HG03521 (cell line): ENCODE data around the gene MBD3L2B.
"Not testable (repeated sequence)": the region's sequence is repeated elsewhere in the genome, so short reads cannot be mapped to it uniquely, and the experiment has no call there.

Experiments
- ATAC-seq: cut with Tn5 transposase; IDR thresholded peaks from one replicate; pipeline ENCODE4 v1.9.1; 2021; ENCODE audit warnings: mild to moderate bottlenecking, moderate library complexity; ENCODE audit not compliant: unreplicated experiment

The MBD3L2B gene

GRCh38 chr19:7021331-7021730, at the start of gene MBD3L2B:
Gene MBD3L2B, minus strand, starts transcription at chr19:7021431. Its CDS starts 34 bp downstream, at chr19:7021397.
- ATAC-seq: not testable (repeated sequence)

- ATAC-seq: no peak
Measured at GRCh38 chr19:7069904-7070226, 48.6 kb upstream of the MBD3L2B start.

- peak; percentile 93 for ATAC-seq
Measured at GRCh38 chr19:7069042-7069903, 48.0 kb upstream of the MBD3L2B start, which contains the start of gene ZNF557. Gene ZNF557, plus strand, starts transcription at chr19:7069703. Its CDS starts 5,372 bp downstream, at chr19:7075075.

DNA sequence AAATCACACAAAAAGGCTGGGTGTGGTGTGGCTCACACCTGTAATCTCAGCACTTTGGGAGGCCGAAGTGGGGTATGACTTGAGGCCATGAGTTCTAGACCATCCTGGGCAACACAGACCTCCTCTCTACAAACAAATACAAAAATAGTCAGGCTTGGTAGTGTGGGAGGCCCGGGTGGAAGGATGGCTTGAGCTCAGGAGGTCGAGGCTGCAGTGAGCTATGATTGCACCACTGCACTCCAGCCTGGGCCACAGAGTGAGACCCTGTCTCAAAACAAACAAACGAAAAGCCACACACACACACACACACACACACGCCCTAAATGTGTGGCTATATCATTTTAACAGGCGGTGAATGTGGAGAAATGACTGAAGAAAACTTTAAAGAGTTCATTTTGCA, 47.4 kb upstream of the MBD3L2B start:
- ATAC-seq: no peak

DNA sequence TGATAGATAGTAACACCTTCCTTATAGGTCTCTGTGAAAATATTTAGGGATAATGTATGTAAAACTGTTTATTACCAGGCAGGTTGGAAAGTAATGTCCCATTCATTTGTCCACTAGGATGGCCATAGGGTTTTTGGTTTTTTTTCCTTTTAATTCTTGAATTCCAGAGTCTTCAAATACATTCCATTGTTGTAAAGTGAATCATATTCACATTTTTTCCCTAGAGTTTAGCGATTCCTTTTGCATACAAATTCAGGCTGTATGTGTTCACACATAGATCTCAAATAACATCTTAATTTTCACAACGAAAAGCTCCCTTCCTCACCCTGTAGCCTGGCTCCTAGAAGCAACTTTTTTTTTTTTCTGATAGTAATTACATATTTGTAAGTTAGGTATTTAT, 46.5 kb upstream of the MBD3L2B start:
- no peak for ATAC-seq

DNA sequence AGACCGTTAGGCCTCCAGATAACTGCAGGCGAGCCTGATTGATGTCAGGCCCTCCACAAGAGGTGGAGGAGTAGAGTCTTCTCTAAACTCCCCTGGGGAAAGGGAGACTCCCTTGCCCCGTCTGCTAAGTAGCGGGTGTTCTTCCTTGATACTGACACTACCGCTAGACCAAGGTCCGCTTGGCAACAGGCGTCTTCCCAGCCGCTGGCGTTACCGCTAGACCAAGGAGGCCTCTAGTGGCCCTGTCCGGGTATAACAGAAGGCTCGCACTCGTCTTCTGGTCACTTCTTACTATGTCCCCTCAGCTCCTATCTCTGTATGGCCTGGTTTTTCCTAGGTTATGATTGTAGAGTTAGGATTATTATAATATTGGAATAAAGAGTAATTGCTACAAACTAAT, 45.9 kb upstream of the MBD3L2B start:
- not testable (repeated sequence) for ATAC-seq

DNA sequence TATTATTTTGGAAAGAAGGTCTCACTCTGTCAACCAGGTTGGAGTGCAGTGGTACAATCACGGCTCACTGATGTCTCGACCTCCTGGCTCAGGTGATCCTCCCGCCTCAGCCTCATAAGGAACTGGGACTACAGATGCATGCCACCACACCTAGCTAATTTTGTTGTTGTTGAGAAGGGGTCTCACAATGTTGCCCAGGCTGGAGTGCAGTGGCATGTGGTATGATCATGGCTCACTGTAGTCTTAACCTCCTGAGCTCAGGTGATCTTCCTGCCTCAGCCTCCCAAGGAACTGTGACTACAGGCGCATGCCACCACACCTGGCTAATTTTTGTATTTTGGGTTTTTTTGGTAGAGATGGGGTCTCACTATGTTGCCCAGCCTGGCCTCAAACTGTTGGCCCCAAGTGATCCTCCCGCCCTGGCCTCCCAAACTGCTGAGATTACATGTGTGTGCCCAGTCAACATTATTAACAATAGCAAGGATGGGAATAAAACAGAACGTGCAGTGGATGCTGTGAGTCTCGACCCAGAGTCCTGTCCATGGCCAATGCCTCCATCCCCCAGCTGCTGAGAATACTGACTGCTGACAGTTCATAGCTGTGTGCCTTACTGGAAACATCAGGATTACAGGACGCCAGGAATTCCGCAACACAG, 42.7 kb upstream of the MBD3L2B start:
- no peak for ATAC-seq

DNA sequence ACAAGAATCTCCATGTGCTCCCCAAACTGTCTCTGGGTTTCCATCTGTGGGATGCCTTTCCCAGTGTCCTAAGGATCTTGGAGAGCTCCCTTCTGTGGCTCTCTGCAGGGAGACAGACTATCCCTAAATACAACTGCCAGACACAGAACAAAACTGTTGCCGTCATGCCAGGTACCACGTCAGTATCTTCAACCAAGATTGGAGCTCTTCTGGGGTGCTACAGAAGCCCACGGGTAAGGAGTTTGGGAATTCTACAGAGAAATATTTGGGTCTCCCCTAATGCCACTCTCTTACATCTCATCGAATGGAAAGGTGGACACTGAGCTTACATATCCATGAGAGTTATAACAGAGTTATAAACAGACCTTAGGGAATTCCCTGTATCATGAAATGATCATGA, 42.1 kb upstream of the MBD3L2B start:
- no peak for ATAC-seq

GRCh38 chr19:7059977-7060376, 38.7 kb upstream of the MBD3L2B start:
- ATAC-seq: not testable (repeated sequence)

- ATAC-seq: not testable (repeated sequence)
Measured at GRCh38 chr19:7058576-7058975, 37.3 kb upstream of the MBD3L2B start, which contains the start of gene MBD3L3. Gene MBD3L3, minus strand, starts transcription at chr19:7058676. Its CDS starts 71 bp downstream, at chr19:7058605.

DNA sequence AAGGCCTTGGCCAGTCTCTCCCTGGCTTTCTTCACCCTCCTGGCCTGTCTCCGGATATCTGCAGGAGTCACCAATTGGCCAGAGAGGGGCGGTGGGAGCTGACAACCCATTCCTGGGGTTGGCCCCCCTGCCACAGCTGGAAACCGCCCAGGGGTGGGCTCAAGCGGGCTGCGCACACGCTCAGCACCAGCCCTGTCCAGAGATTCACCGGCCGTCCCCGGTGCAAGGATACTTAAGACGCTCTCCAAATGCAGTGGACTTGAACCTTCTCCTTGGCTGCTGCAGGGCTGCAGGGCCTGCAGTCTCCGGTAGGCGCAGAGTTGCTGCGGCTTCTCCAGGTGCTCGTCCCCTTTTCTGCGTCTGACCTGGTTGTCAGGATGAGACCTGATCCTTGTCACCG, 35.1 kb upstream of the MBD3L2B start:
- ATAC-seq: not testable (repeated sequence)

- ATAC-seq: not testable (repeated sequence)
Measured at GRCh38 chr19:7055679-7056078, 34.4 kb upstream of the MBD3L2B start.

GRCh38 chr19:7054635-7055368, 33.6 kb upstream of the MBD3L2B start:
- ATAC-seq: not testable (repeated sequence)

GRCh38 chr19:7052896-7053295, 31.7 kb upstream of the MBD3L2B start:
- not testable (repeated sequence) for ATAC-seq

GRCh38 chr19:7051421-7051820, 30.2 kb upstream of the MBD3L2B start:
- ATAC-seq: not testable (repeated sequence)

DNA sequence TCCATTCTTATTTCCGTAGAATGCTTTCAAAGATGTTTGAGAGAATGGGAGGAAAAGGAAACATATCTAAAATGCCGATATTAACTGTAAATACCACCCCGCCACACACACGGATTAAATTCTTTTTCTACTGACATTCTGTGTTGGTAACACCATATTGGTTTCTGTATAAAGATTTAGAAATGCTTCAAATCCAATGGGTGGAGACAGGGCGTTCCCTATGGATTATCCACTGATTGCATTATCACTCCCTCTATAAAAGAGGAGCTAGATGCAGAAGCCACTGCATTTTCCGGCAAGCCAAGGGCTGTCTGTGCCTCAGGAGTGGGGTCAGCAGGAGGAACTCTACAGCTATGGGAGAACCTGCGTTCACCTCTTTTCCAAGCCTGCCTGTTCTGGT, 27.8 kb upstream of the MBD3L2B start, which contains the start of gene MBD3L2:
Gene MBD3L2 (plus strand): TSS at position 301 of the 400 bp plus-strand sequence. CDS start 53 bp downstream, at position 354.
- ATAC-seq: not testable (repeated sequence)

- not testable (repeated sequence) for ATAC-seq
Measured at GRCh38 chr19:7041563-7041962, 20.3 kb upstream of the MBD3L2B start.

DNA sequence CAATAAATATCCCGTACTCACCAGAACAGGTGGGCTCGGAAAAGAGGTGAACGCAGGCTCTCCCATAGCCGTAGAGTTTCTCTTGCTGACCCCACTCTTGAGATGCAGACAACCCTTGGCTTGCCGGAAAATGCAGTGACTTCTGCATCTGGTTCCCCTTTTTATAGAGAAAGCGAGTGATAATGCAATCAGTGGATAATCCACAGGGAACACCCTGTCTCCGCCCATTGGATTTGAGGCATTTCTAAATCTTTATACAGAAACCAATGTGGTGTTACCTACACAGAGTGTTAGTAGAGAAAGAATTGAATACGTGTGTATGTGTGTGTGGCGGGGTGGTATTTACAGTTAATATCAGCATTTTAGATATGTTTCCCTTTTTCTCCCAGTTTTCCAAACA, 18.8 kb upstream of the MBD3L2B start, which contains the start of gene MBD3L4:
Gene MBD3L4 (minus strand): TSS at position 101 of the 400 bp plus-strand sequence. CDS start 35 bp downstream, at position 66.
- not testable (repeated sequence) for ATAC-seq

DNA sequence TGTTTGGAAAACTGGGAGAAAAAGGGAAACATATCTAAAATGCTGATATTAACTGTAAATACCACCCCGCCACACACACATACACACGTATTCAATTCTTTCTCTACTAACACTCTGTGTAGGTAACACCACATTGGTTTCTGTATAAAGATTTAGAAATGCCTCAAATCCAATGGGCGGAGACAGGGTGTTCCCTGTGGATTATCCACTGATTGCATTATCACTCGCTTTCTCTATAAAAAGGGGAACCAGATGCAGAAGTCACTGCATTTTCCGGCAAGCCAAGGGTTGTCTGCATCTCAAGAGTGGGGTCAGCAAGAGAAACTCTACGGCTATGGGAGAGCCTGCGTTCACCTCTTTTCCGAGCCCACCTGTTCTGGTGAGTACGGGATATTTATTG, 9.0 kb upstream of the MBD3L2B start, which contains the start of gene MBD3L5:
Gene MBD3L5 (plus strand): TSS at position 301 of the 400 bp plus-strand sequence. CDS start 34 bp downstream, at position 335.
- ATAC-seq: not testable (repeated sequence)

DNA sequence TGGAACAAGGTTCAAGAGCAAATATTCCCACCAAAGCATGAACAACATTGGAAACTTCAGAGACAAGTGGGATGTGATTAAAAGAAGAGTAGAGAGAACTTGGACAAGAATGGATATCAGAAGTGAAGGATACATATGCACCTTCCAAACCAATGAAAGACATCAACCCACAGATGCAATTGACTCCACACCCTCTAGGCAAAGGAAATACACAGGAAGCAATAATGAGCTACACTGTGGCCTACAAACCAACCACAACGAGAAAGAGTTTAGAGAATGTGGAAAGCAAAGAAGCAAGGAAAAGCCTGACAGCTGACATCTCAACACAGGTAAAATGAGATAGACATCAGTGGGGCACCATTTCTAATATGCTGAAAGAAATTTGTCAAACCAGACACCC, 7.6 kb upstream of the MBD3L2B start:
- ATAC-seq: not testable (repeated sequence)

DNA sequence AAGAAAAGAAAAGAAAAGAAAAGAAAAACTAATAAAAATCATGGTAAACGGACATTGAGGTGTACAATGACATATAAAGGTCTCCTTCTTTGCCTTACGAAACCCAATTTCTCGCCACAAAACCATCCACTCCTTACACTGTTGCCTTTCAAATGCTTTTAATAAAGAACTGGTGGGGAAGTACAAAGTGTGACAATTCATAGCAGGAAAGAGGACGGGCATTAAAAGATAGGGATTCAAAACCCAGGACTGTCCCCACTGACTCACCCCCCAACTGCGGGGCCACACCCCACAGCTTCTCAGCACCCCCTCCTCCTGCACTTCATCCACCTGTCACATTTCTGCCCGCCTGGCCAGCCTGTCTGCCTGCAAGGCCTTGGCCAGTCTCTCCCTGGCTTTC, 2.4 kb downstream of the MBD3L2B start:
- ATAC-seq: no peak
